ENCODE data around the gene FAM110C.

DNA sequence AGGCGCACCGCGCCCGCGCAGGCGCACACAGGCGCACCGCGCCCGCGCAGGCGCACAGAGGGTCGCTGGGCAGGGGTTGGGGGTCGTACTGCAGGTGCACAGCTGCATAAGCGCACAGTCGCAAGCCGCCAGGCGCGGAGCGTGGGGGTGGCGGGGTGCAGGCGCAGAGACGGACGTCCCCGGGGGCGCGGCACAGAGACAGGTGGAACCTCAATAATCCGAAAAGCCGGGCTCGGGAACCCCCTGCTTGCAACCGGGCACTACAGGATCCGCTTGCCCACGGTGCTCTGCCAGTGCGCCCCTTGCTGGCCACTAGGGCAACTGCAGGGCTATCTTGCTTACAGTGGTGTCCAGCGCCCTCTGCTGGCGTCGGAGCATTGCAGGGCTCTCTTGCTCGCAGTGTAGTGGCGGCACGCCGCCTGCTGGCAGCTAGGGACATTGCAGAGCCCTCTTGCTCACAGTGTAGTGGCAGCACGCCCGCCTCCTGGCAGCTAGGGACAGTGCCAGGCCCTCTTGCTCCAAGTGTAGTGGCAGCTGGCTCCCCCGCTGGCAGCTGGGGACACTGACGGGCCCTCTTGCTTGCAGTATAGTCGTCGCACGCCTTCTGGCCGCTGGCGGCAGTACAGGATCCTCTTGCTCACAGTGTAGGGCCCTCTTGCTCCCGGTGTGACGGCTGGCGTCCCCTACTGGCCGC lies 34.9 kb downstream of the FAM110C start:
- TF ChIP-seq, protein P1, sequence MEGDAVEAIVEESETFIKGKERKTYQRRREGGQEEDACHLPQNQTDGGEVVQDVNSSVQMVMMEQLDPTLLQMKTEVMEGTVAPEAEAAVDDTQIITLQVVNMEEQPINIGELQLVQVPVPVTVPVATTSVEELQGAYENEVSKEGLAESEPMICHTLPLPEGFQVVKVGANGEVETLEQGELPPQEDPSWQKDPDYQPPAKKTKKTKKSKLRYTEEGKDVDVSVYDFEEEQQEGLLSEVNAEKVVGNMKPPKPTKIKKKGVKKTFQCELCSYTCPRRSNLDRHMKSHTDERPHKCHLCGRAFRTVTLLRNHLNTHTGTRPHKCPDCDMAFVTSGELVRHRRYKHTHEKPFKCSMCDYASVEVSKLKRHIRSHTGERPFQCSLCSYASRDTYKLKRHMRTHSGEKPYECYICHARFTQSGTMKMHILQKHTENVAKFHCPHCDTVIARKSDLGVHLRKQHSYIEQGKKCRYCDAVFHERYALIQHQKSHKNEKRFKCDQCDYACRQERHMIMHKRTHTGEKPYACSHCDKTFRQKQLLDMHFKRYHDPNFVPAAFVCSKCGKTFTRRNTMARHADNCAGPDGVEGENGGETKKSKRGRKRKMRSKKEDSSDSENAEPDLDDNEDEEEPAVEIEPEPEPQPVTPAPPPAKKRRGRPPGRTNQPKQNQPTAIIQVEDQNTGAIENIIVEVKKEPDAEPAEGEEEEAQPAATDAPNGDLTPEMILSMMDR (IDR thresholded peaks at IDR 0.05): peak; percentile 14 to 87 (median 69)
- no peak for TF ChIP-seq POLR2A (IDR thresholded peaks at IDR 0.05)

Data from body of pancreas (tissue), 4 donors.